ENCODE data around the gene PTK7.

Gene PTK7

DNA sequence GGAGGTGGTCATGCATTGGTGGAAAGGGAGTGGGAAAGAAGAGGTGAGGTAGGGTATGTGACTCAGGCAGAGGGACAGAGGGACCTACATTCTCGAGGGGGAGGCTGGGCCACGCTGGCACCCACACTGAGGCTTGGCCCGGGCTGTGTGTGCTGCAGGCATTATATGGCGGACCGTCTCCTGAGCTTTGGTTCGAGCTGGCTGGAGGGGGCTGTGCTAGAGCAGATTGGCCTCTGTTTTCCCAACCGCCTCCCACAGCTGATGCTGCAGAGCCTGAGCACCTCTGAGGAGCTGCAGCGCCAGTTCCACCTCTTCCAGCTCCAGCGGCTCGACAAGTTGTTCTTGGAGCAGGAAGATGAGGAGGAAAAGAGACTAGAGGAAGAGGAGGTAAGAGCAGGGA, 129.7 kb downstream of the PTK7 start:
- no peak for DNase-seq (ENCODE audit: low spot score)

GRCh38 chr6:43207286-43207685, 131.2 kb downstream of the PTK7 start:
- no peak for DNase-seq (ENCODE audit: low spot score)

Data from D341Med (cell line).